Upper lobe of right lung (tissue), 1 donor: Measurements from ENCODE around the gene MECP2. TPM values are rescaled to one million over a fixed set of nuclear protein-coding genes. Genes with fewer than 3 reads are reported as not detected.

ENCODE experiments used
- ATAC-seq: fragments of 200-7000 bp; cut with Tn5 transposase; one replicate; pipeline ENCODE4 v1.9.1; 2020; ENCODE audit warnings: mild to moderate bottlenecking, moderate library complexity
- DNase-seq: peaks from one replicate; pipeline ENCODE4 v3.0.0-alpha.2; 2020
- H3K27ac ChIP-seq: fragments of 200-600 bp; one replicate; pipeline ENCODE4 v1.8.0; 2022
- H3K27me3 ChIP-seq: fragments of 200-600 bp; one replicate; pipeline ENCODE4 v1.8.0; 2022; ENCODE audit warnings: mild to moderate bottlenecking
- H3K36me3 ChIP-seq: fragments of 200-600 bp; one replicate; pipeline ENCODE4 v1.8.0; 2022
- H3K4me1 ChIP-seq: fragments of 200-600 bp; one replicate; pipeline ENCODE4 v1.8.0; 2022
- H3K4me3 ChIP-seq: fragments of 200-600 bp; one replicate; pipeline ENCODE4 v1.8.0; 2022; ENCODE audit warnings: mild to moderate bottlenecking
- H3K9me3 ChIP-seq: fragments of 200-600 bp; one replicate; pipeline ENCODE4 v1.8.0; 2022
- CTCF ChIP-seq: fragments of 200-600 bp; IDR thresholded peaks from one replicate; pipeline ENCODE4 v1.8.0; 2022; ENCODE audit warnings: antibody characterized with exemption
- intact Hi-C: fragments of 100-400 bp; cut with DNase I; formaldehyde crosslinking; loops from one replicate; pipeline ENCODE4 v1.11.0; 2022
- microRNA-seq: library from miRNA; unstranded; fragments of <30 nt; microRNA quantifications from one replicate; pipeline ENCODE4 v1.2.0, GENCODE V29; 2020; ENCODE audit warnings: borderline microRNAs expressed
- total RNA-seq: library from RNA; stranded (reverse); fragmentation: NEBNext Ultra II Directional; extraction: Animal tissue kit (Norgen Biotek cat#: 25700); gene quantifications from one replicate; pipeline ENCODE4 v1.2.1, GENCODE V29; 2021
- donor health status: DM: no; HTN: yes; CAD: no; lungs with severe emphysema.

MECP2 gene
- total RNA-seq, 1 donor from 2014 or later = 58.6 TPM

GRCh38 chrX:153974003-153974725 is 123.4 kb downstream of the MECP2 start:
- Histone ChIP-seq H3K9me3 (no peaks in the 10 kb centered on the region), H3K27ac (peak overlapping the region; percentile 98), H3K27me3 (no peaks in the 10 kb centered on the region), H3K36me3 (no peaks in the 10 kb centered on the region), H3K4me1 (peaks cover 13% of the 10 kb centered on the region), H3K4me3 (peak overlapping the region; percentile 56)
- no peak for ATAC-seq
- intact Hi-C loops = no loop called here
- no peak for TF ChIP-seq CTCF
- DNase-seq = no peak

GRCh38 chrX:153973127-153974002 is 124.2 kb downstream of the MECP2 start:
- no peak for DNase-seq
- intact Hi-C loops = no loop called here
- no peak for ATAC-seq
- Histone ChIP-seq H3K4me3 (peak overlapping the region; percentile 56), H3K4me1 (peaks cover 20% of the 10 kb centered on the region), H3K9me3 (no peaks in the 10 kb centered on the region), H3K27ac (peak overlapping the region; percentile 98), H3K27me3 (no peaks in the 10 kb centered on the region), H3K36me3 (no peaks in the 10 kb centered on the region)
- no peak for TF ChIP-seq CTCF

- H3K36me3 ChIP-seq = no peaks in the 10 kb centered on the region
- no peaks in the 10 kb centered on the region for H3K27me3 ChIP-seq
- ATAC-seq (peak; percentile 71), DNase-seq (peak; percentile 91)
- H3K9me3 ChIP-seq = no peaks in the 10 kb centered on the region
- H3K4me3 ChIP-seq = peak within 1 kb of the TSS; percentile 68
- intact Hi-C loops = no loop called here
- TF ChIP-seq CTCF = no peak
- peaks cover 27% of the 10 kb centered on the region for H3K4me1 ChIP-seq
- peak within 1 kb of the TSS; percentile 98 for H3K27ac ChIP-seq
These were observed 125.0 kb downstream of the MECP2 start, which contains the start of gene TMEM187 for GRCh38 chrX:153972368-153973126. TSS of gene TMEM187 (plus strand) at chrX:153972754. CDS start at chrX:153982063, 9,309 bp downstream.

Small RNAs within 50 kb of the gene (microRNA-seq; reads per million reads assigned to microRNA genes)
- gene MIR3202-1 = not detected
- not detected for gene MIR3202-2
- not detected for gene MIR718

Other genes with a start within 250 kb of the MECP2 start
- 1.2 TPM for gene L1CAM, start 211.5 kb downstream of the MECP2 start, total RNA-seq
- 3.0 TPM for gene AVPR2, start 193.0 kb downstream of the MECP2 start, total RNA-seq
- gene ARHGAP4, start 171.5 kb downstream of the MECP2 start, total RNA-seq = 69.8 TPM
- 84.6 TPM for gene NAA10, start 162.7 kb downstream of the MECP2 start, total RNA-seq
- 46.4 TPM for gene RENBP, start 153.1 kb downstream of the MECP2 start, total RNA-seq
- gene HCFC1, start 125.9 kb downstream of the MECP2 start, total RNA-seq = 47.5 TPM
- gene TMEM187, start 125.0 kb downstream of the MECP2 start, total RNA-seq = 9.0 TPM
- gene IRAK1, start 77.8 kb downstream of the MECP2 start, total RNA-seq = 89.4 TPM
- not detected for gene OPN1LW, start 46.5 kb upstream of the MECP2 start, total RNA-seq
- not detected for gene OPN1MW, start 84.9 kb upstream of the MECP2 start, total RNA-seq
- not detected for gene OPN1MW2, start 122.0 kb upstream of the MECP2 start, total RNA-seq
- not detected for gene OPN1MW3, start 159.9 kb upstream of the MECP2 start, total RNA-seq
- not detected for gene TEX28, start 197.4 kb upstream of the MECP2 start, total RNA-seq
- not detected for gene TKTL1, start 198.1 kb upstream of the MECP2 start, total RNA-seq